ENCODE data around the gene KLF6.

DNA sequence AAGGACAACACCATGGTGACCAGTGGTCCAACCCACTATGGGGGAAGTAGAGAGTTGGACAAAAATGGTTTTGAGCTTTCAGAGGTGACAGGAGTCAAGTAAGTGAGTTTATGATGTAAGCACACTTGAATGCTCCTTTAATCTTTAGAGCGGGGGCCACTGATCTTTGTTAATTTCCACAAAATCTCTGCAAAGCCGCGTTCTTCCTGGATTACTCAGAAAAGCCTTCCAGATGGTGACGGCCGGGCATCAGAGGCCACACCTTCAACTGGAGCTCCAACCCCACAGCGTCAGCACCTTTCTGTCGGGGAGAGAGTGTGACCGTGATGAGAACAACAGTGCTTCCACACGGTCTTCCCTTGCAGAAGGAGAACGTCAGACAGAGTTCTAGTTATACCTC, 35.2 kb upstream of the KLF6 start:
- TF ChIP-seq, protein P1, sequence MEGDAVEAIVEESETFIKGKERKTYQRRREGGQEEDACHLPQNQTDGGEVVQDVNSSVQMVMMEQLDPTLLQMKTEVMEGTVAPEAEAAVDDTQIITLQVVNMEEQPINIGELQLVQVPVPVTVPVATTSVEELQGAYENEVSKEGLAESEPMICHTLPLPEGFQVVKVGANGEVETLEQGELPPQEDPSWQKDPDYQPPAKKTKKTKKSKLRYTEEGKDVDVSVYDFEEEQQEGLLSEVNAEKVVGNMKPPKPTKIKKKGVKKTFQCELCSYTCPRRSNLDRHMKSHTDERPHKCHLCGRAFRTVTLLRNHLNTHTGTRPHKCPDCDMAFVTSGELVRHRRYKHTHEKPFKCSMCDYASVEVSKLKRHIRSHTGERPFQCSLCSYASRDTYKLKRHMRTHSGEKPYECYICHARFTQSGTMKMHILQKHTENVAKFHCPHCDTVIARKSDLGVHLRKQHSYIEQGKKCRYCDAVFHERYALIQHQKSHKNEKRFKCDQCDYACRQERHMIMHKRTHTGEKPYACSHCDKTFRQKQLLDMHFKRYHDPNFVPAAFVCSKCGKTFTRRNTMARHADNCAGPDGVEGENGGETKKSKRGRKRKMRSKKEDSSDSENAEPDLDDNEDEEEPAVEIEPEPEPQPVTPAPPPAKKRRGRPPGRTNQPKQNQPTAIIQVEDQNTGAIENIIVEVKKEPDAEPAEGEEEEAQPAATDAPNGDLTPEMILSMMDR (IDR thresholded peaks at IDR 0.05; ENCODE audit: poor library complexity): no peak
- no peak for TF ChIP-seq EZH2 (IDR thresholded peaks at IDR 0.05; ENCODE audit: borderline replicate concordance)
- no peak for TF ChIP-seq EZH2phosphoT487 (IDR thresholded peaks at IDR 0.05; ENCODE audit: low read depth, severe bottlenecking, unreplicated experiment)
